GM19099 (cell line): Measurements from ENCODE around the gene SERAC1.

Experiments
- POLR2A ChIP-seq: IDR thresholded peaks from 3 replicates; pipeline ENCODE4 v1.6.1; 2011; ENCODE audit warnings: low read depth; ENCODE audit not compliant: insufficient read length; ENCODE audit errors: extremely low read depth

The SERAC1 gene

DNA sequence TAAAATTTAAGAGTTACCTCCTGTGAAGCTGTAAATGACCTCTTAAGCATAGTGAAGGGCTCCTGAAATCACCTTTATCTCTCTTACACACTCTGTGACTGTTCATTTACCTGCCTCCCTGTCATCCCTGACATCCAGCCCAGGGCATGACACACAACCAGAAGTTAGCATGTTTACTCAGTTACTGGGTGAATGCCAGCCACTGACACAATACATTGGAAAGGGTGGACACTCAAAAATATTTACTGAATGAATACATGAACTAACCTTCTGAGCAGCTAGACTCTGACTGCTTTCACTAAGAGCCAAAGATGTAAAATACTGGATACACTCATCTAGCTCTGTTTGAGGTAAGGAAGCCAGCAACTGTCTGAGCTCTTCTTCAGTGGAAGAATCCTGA lies 25.3 kb downstream of the SERAC1 start:
- TF ChIP-seq POLR2A, result no peak

DNA sequence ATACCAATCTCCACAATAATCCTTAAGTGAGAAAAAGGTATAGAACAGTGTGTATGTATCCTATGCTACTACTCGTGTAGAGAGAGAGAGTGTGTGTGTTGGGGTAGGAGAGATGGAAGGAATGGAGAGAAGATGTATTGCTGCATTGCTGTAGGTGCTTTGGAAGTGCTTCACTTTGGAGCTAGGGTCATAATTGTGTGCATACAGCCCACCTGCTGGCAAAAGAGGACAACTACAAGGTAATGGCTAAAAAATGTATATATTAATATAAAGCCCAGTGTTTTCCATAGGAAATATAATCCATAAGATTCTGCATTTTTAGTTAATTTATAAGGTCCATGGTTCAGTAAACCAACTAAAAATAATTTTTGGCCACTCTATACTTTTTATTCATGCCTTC lies 36.1 kb downstream of the SERAC1 start:
- TF ChIP-seq POLR2A, result no peak

DNA sequence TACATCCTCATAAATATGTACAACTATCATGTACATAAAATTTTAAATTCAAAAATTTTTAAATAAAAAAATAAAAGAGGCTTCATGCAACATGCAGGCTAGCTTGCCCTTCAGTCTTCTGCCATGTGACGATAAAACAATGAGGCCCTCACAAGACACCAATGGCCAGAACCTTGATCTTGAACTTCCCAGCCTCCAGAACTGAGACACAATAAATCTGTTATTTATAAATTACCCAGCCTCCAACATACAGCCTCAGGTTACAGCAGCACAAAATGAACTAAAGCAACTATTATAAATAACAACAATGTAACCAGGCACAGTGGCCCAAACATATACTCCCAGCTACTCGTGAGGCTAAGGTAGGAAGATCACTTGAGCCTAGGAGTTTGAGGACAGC lies 42.8 kb downstream of the SERAC1 start:
- TF ChIP-seq POLR2A, result no peak

DNA sequence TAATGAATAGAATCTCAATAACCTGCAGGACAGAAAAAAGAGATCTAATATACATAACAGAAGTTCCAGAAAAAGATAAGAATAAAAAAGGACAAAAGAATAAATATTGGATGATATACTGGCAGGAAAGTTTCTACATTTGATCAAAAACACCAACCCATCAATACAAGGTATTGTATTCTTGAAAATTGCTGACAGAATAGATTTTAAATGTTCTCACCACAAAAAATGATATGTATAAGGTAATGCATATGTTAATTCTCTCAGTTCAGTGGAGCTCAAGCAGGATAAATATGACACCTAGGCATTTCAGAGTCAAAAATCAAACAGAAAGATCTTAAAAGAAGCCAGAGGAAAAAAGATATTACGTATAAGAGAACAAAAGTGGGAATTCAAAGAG lies 43.8 kb downstream of the SERAC1 start:
- TF ChIP-seq POLR2A, result no peak

DNA sequence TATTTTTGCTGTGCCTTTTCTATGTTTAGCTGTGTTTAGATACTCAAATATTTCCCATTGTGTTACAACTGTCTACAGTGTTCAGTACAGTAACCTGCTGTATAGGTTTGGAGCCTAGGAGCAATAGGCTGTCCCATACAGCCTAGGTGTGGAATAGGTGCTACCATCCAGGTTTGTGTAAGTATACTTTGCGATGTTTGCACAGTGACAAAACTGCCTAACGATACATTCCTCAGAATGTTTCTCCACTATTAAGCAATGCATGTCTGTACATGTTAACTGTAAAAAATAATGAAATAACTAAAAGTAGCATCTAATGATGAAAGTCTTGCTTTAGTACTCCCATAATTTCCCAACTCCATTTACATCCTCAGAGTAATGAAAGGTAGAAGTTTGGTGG lies 46.0 kb downstream of the SERAC1 start:
- TF ChIP-seq POLR2A, result no peak

DNA sequence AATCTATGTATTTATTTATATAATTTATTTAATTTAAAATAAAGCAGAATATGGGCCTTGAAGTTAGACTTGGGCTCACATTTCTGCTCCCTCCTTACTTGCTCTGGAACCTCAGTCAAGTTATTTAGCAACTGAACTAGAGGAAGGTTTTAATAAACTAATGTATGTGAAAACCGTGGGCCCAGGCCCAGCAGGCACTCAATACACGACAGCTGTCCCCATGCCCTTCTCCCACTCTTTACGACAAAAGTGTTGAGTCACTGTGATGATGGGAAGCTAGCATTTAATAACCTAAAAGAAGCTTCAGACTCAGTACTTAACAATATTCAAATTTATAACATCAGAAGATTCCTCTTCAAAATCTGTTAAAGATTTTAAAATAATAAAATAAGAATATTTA lies 46.7 kb downstream of the SERAC1 start:
- no peak for TF ChIP-seq POLR2A

DNA sequence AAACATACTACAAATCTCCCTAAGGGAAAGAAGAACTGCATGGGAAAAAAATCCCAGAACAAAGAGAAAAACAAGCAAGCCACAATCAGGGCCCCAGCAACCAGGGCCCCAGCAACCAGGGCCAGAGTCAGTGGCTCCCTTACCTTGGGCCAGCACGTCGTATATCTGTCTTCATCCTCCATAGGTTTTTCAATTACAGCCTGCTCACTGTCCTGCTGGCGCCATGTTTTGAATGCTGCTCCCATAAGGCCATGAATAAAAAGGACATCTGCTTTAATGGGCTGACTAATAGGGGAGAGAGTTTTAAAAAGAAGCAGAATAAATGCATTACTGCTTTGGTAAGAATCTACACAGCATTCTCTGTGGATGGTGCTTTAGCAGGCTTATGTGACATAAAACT lies 49.2 kb downstream of the SERAC1 start:
- no peak for TF ChIP-seq POLR2A

DNA sequence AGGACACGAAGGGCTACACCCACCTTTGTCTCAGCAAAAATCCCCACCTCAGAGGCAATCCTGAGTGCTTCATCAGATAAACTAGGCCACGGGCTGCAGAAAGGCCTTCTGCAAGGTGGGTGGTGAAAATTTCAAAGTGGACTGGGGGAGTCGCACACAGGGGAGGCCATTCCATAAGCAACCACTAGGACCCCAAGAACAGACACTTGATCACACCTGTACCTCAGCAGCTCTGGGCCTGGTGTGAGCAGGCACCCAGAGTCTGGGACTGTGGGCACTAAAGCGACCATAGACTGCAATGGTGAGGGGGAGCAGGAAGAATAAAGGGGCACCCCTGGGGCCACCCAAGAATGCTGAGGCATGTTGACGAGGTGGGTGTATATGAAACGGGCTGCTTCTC lies 52.6 kb downstream of the SERAC1 start:
- TF ChIP-seq POLR2A, result no peak

DNA sequence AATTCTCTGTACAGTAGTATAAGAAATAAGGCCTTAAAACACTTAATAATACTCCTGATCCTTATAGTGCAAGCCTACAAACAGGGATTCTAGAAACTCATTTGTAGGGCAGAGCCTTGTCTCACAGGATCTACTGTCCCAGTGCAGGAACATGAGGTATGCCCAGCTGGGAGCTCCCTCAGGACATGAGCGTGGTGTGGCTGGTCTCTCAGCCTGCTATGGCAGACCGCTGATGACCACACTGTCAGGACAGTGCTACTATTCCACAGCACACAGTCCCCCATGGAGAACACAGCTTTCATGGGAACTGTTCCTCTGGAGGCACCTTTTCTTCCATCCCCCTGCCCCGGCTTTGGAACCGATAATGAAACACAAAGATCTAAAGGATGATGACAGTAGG lies 53.0 kb downstream of the SERAC1 start:
- no peak for TF ChIP-seq POLR2A

DNA sequence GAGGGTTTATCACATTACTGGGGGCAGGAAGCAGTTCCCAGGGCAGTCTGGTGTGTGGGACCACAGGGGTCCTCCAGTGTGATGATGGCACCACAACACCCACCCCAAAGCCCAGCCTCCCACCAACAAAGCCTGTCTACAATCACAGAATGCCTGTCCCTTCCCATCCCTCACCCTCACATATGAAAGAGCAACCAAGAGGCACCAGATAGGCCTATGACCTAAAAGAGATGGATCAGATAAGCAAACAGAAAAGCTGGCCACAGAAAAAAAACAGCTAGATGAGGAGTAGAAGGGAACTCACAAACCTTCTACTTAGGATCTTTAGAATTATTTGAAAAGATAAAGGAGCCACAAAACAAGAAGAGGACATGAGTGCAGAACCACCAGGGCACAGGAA lies 54.3 kb downstream of the SERAC1 start:
- no peak for TF ChIP-seq POLR2A

DNA sequence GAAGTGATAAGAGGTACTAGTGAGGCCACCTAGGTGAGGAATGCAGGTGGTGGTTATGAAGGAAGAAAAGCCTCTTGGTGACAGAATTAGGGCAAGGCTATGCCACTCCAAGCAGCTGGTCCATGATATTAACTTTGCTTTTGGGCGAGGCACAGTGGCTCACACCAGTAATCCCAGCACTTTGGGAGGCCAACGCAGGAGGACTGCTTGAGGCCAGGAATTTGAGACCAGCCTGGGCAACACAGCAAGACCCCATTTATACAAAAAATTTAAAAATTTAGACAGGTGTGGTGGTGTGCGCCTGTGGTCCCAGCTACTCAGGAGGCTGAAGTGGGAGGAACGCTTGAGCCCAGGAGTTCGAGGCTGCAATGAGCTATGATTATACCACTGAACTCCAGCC lies 56.1 kb downstream of the SERAC1 start:
- TF ChIP-seq POLR2A, result no peak

DNA sequence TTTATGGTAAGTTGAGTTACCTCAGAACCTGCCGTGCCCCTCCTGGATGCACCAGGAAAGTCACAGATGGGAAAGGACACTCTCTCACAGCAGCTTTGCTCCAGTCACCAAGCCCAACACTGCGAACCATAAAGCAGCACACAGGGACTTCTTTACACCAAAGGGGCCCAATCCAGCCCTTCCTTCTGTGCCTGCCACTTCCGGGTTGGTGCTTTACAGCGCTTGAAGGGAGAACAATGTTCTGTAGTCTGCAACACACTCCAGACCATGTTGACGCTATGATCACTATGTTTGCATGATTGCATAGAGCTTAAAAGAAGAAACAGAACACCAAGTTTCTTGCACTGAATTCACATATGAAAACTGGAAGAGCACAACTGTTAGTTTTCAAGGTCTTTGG lies 57.1 kb downstream of the SERAC1 start:
- TF ChIP-seq POLR2A, result no peak

DNA sequence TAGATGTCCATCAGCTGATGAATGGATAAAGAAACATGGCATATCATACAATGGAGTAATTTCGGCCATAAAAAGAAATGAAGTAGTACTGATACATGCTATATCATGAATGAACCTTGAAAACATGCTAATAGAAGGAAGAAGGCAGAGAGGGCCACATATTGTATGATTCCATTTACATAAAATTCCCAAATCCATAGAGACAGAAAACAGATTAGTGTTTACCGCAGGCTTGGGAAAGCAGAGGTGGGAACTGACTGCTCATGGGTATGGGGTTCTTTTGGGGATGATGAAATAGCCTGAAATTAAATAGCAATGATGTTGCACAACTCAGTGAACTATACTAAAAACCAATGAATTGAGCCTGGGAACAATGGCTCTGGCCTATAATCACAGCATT lies 58.3 kb downstream of the SERAC1 start:
- TF ChIP-seq POLR2A, result no peak

DNA sequence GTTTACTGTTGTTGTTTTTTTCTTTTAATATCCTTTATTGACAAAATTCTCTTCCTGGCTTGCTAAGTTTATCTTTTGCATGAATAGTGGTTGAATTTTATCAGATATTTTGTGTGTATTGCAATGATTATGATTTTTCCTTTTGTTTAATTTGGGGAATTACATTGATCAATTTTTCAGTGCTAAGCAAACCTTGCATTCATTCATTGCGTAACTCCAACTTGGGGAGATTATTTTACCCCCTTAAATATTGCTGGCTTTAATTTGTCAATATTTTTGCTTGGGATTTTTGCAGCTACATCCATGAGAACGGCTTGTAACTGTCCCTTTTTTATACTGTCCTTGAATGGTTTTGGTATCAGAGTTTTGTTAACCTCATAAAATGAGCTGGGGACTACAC lies 63.4 kb downstream of the SERAC1 start:
- no peak for TF ChIP-seq POLR2A

DNA sequence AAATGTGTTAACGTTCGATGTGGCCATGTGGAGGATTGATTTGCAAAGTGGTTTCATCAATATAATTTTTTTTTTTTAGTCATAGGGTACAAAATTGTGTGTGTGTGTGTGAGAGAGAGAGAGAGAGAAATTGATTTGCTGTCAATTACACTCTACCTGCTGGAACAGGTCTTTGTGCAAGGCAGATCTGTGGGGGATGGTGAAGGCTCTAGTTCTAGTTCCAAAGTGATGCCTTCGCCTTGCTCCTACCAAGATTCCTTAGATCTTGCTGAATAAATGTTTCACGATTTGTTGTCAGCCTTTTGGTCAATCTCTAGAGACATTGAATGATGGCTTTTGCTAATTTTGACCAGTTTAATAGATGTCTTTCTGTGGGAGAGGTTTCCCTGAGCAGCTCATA lies 64.8 kb downstream of the SERAC1 start:
- TF ChIP-seq POLR2A, result no peak

DNA sequence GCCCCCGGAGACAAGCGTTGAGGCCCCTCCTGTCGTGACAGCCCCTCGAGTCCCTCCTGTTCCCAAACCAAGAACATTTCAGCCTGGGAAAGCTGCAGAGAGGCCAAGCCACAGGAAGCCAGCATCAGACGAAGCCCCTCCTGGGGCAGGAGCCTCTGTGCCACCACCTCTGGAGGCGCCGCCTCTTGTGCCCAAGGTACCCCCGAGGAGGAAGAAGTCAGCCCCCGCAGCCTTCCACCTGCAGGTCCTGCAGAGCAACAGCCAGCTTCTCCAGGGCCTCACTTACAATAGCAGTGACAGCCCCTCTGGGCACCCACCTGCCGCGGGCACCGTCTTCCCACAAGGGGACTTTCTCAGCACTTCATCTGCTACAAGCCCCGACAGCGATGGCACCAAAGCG lies 72.4 kb downstream of the SERAC1 start:
- no peak for TF ChIP-seq POLR2A

DNA sequence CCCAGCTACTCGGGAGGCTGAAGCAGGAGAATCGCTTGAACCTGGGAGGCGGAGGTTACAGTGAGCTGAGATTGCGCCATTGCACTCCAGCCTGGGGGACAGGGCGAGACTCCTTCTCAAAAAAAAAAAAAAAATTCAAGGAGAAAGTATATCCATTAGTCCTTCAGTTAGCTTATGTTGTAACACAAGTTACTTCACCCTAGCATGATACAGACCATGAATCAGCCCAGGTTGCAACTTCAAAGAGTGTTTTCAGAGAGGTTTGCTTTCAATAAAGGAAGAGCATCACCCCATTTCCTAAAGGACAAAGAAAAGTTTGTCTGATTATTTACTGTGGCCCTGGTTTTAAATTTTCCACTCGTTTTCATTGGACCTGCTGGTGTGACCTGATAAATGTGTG lies 73.0 kb downstream of the SERAC1 start:
- TF ChIP-seq POLR2A, result no peak

DNA sequence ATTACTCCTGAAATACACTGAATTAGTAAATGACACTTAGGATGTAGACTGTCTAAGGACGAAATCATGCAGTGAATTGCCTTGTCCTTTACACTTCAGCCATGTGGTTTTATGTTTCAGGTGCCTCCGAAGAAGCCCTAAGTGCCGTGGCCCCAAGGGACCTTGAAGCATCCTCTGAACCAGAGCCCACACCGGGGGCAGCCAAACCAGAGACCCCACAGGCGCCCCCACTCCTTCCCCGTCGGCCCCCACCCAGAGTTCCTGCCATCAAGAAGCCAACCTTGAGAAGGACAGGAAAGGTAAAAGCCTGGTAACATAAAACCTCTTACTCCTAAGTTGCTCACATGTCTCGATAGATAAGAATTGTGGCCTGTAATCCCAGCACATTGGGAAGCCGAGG lies 75.3 kb downstream of the SERAC1 start:
- no peak for TF ChIP-seq POLR2A
